Cerebellar cortex (tissue), 1 donor: Measurements from ENCODE around the gene MRPL12.
"Not testable (repeated sequence)": the region's sequence is repeated elsewhere in the genome, so short reads cannot be mapped to it uniquely, and the experiment has no call there.

Experiments
- DNase-seq: peaks from one replicate; pipeline ENCODE4 v3.0.0-alpha.2; 2015; ENCODE audit warnings: low spot score

The MRPL12 gene

DNA sequence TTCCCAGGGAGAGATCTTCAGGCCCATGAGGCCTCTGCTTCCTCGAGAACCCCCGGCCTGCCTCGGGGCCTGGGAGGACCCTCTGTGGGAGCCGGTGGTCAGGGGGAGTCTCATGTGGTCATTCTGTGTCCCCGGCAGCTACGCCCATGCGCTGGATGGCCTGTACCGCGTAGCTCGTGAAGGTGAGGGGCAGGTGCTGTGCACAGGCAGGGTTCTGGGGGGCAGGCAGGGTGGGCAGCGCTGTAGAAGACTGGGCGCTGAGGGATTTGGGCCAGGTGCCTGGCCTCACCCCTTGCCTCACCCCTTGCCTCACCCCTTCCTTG lies 13.5 kb downstream of the MRPL12 start:
- DNase-seq, result no peak

DNA sequence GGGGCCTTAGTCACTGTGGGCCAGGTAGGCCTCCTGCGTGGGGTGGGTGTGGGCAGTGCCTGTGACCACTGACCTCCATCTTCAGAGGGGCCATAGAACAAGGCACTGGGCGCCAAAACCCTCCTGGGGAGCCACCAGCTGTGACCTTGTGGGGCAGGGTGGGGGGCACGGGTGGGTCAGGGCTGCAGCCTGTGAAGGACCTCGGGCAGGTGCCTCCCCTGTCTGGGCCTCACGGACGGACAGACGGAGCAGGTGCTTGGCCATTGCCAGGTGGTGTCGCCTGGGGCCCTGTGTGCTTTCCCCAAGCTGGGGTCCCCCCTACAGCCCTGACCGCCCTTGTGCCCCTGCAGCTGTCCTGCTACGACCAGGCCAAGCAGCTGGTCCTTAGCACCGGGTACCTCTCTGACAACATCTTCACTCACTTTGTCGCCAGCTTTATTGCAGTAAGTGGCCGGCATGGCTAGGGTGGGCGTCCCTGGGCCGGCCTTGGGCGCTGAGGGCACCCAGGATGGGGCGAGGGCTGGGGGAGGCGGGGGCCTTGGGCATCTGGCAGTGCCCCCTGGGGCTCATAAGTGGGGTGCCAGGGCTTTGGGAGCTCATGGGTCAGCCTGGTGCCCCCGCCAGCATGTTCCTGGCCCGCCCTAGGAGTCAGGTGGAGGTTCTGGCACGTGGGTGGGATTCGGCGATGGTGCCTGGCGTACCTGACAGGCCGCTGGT lies 14.0 kb downstream of the MRPL12 start:
- no peak for DNase-seq

DNA sequence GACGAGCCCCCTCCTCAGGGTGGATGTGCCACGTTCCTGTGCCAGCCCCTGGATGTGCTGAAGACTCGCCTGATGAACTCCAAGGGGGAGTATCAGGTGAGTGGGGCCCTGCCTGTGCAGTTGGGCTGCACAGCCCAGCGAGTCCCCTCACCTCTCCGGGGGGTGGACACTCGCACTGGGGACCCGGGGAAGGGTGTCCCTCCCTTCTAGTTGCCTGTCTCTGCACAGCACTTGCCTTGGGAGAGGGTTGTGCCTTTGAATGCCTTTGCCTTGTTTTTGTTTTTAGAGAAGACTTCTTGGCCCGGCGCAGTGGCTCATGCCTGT lies 14.6 kb downstream of the MRPL12 start:
- DNase-seq, result no peak

DNA sequence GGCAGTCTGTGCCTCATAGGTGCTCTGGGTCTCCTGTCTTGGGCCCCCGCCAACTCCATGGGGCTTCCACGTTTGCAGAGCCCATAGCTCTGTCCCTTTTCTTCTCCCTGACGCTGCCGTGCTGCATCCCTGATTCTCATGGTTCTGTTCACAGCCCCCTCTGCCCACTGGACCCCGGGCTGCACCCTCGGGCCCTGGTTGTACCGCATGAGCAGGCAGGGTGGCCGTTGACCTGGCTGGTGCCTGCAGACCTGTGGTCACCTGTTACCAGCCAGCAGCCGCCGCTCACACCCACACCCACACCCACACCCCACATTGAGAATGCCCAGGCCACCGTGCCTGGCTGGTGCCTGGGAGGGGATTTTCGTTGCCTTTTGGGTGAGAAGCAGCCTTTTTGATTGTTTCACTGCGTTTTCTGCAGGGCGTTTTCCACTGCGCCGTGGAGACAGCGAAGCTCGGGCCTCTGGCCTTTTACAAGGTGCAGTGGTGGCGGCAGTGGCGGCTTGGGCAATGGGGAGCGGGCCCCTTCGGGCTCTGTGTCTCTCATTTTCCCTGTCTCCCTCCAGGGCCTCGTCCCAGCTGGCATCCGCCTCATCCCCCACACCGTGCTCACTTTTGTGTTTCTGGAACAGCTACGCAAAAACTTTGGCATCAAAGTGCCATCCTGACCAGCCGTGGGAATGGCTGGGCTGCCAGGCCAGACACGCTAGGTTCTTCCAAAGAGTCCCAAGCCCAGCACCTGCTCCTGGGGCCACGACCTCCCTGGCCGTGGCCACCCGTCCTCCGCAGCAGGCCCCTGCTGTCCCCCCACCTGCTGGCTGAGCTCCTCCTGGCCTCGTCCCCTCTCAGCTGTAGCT lies 16.5 kb downstream of the MRPL12 start:
- DNase-seq, result no peak

DNA sequence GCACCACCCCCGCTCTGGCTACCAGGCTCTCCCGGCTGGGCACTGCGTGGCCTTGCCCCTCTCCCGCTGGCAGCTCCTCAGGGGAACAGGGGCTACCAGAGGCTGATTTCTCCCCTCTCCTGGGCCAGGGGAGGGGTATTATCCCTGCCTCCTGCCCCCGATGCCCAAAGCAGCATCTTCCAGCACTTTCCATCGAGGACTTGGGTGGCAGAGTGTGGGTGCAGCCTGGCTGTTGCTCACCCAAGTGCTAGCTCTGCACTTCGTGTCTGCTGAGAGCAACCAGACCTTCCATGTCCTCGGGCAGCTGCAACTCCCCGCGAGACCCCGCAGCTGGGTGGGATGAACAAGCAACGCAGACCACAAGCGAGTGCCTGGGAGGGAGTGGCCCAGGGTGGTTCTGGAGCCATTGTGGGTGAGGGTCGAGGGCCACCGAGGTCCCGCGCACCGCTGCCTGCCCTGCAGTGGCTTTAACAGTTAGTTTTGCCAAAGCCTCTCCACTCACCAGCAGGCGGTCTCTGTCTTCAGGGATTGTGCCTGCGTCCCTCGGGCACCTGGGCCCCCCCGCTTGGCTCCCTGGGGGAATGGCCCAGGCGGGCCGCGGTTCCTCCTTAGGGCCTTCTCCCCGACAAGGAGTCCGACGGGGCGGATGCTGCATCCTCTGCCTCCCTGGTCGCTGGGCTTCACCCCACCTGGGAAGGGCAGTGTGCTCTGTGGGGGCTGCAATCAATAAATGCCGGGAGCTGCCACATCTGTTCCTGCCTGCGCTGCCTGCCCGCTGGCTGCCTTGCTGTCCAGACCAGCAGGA lies 17.3 kb downstream of the MRPL12 start:
- no peak for DNase-seq

DNA sequence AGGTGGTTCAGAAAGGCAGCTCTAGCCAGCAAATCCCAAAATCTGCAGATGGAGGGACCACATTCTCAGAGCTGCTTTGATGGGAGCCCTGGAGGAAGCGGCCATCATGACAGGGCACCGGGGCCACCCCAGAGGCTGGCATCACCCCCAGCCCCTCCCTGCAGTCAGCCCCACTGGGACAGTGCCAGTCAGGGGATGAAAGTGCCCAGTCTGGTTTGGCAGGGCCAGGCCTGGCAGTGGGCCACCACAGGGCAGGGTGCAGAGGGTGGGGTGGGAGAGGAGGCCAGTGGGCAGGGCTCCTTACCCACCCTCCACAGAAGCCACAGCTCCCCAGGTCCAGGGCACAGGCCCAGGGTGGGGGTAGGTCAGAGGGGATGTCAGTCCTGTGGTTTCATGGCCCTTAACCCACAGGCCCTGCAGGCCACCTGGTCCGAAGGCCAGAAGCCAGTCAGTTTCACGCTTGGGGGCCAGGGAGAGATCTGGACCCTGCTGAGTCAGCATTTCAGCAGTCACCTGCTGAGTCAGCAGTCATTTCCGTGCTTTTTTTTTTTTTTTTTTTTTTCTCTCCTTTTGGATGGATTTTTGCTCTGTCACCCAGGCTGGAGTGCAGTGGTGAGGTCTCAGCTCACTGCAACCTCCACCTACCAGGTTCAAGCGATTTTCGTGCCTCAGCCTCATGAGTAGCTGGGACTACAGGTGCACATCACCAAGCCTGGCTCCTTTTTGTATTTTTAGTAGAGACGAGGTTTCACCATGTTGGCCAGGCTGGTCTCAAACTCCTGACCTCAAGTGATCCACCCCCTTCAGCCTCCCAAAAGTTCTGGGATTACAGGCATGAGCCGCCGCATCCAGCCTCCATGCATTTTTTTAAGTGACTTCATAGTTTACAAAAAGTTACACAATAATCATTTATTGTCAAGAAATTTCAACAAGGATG lies 19.3 kb downstream of the MRPL12 start:
- DNase-seq, result no peak

DNA sequence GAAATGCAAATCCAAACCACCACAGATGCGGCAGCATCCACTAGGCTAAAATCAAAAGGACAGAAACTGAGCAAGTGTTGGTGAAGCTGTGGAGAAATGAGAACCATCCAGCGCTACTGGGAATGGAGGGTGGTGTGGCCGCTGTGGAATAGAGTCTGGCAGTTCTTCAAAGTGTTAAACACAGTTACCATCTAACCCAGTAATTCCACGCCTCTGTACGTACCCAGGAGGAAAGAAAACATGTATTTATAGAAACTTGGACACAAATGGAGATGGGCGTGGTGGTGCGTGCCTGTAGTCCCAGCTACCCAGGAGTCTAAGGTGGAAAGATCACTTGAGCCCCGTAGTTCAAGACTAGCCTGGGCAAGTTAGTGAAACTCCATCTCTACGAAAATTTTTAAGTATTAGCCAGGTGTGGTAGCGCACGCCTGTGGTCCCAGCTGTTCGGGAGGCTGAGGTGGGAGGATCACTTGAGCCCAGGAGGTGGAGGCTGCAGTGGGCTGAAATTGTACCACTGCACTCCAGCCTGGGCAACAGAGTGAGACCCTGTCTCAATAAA lies 20.6 kb downstream of the MRPL12 start:
- DNase-seq, result no peak

DNA sequence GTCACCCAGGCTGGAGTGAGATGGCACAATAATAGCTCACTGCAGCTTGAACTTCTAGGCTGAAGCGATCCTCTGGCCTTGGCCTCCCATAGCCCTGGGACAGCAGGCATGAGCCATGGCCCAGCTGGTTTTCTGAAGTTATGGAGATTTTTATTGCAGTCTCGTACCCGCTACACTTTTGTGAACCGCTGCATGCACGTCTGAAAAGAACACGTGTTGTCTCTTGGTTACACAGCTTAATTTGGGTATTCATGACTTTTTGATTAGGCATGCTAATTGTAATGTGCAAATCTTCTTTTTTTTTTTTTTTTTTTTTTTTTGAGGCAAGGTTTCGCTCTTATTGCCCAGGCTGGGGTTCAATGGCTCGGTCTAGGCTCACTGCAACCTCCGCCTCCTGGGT lies 22.3 kb downstream of the MRPL12 start:
- no peak for DNase-seq

DNA sequence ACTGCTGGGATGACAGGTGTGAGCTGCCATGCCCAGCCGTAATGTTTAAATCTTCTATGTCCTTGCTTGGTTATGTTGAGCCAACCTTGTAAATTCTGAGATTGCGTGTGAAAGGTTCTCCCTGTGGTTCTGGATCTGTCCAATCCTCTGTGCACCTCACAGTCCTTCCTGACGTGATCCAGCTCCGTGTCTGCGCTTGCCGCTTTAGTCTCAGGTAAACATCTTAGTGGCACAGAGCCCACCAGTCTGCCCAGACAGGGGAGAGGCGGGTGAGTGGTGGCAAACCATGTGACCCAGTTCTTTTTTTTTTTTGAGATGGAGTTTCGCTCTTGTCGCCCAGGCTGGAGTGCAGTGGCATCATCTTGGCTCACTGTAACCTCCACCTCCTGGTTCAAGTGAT lies 22.8 kb downstream of the MRPL12 start:
- no peak for DNase-seq

DNA sequence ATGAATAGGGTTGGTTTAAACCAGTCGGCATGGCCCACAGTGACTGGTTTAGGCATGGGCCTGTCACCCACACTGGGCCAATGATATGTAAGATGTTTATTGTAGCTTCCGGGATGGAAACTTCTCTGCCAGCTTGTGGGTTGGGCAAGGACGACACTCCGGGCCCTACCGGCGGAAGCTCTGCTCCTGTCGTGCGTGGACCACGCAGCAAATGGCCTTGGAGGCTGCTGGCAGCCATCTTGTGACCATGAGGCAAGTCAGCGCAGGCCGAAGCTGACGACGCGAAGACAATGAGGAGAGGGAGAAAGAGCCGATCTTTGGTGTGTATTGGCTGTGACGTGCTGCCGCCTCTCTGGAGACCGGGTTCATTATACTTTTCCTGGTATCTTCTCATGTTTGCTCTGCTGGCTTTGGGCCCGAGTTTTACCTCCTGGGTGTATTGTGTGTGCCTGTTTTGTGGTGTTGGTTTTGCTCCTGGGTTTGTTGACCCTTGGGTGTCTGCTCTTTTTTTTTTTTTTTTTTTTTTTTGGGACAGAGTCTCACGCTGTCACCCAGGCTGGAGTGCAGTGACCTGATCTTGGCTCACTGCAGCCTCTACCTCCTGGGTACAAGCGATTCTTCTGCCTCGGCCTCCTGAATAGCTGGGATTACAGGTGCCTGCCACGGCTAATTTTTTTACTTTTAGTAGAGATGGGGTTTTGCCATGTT lies 24.3 kb downstream of the MRPL12 start:
- no peak for DNase-seq

DNA sequence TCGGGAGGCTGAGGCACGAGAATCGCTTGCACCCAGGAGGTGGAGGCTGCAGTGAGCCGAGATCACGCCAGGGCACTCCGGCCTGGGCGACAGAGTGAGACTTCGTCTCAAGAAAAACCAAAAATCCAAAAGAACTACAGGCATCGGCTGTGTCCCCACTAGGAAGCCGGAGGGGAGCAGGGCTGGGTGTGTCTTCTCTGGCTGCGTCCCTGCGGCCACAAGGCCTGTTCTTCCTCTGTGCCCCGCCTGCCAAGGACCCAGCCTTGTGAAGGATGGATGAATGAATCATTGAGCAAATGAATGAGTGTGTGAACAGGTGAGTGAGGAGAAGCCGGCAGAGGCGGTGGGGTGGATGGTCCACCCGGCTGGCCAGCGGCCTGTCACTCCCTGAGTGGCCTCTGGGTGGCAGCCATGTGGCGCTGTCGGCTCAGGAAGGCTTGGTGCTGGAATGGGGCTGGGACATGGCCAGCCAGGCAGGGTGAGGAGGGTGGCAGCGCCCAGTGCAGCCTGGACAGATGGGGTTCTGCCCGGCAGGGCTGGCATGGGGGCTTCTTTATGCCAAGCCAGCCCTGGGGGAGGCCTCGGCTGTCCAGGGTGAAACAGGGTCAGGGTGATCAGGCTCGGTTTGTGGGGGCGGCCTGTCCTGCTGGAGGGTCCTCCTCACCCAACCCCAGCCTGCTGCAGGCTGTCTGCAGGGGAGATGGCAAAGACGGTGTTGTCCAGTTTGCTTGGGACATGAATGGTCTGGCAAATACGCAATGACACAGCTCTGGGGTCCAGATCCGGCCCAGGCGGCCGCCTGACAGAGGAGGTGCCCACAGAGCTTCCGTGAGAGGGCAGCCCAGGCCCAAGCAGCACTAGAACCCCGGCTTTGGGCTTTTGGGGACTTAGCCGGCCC lies 30.6 kb downstream of the MRPL12 start:
- peak; percentile 86 for DNase-seq

DNA sequence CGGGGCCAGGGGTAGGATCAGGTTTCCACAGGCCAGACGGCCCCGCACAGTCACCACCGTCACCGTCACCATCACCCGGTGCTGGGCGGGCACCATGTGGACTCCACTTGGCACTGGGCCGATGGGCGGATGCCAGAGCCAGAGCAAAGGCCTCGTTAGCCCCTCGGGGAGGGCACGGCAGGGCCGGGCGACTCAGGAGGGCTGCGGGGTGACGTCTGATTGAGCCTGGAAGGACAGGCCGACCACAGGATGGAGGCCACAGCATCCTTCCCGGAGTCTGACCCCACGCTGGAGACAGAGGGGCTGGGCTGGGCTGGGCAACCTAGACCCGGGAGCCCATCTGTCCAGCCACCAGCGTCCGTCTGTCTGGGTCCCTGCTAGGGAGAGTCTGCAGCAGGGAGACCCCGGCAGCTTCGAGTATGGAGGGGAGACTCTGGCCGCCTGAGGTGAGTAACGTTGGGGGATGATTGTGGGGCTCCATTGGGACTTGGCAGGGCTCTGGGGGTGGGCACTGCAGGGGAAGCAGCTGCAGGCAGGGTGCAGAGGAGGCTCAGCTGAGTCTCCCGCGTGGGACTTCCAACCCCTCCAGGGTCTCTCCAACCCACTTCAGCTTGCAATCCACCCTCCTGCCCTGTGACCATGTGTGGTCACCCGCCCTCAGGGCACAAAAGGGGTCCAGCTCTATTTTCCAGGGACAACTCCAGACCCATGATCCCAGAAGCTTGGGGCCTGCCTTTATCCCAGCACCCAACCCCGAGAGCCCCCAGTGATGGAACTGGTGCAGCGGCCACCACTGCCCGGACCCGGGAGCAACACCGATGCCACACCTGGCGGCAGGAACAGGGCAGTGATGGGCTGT lies 31.5 kb downstream of the MRPL12 start:
- no peak for DNase-seq

DNA sequence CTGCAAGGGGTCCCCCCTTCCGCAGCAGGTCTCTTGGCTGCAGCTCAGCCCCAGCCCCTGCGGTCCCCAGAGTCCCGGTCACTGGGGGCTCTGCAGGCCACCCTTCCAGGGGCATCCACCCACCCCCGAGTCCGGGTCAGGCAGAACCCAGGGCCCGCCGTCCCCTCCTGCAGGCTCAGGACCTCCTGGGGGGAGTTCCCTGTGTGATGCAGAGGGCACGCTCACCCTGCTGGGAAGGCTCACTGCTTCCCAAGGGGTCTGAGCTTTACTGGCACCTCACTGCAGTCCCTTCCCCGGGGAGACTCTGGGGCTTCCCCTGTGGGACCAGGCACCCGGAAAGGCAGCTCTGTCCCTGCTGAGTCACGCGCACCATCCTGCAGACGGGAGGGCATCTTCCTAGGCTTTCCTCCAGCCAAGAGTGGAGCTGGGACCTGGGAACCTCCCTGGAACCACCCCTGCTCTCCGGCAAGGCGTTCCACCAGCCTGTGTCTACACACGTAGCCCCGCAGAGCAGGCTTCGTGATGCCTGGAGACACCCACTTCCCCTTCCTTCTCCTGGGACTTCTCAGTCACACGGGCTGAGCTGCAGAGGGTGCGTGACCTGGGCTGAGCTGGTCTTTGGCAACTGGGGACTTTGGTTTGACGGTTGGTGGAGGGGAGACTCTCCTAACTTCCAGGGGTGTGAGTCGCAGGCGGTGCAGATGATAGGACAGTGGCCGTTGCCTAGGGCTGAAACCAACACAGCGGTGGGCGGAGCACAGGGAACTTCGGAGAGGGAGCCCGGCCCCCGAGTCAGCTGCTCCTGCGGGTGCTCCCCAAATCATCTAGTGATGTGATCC lies 32.3 kb downstream of the MRPL12 start:
- DNase-seq, result no peak

DNA sequence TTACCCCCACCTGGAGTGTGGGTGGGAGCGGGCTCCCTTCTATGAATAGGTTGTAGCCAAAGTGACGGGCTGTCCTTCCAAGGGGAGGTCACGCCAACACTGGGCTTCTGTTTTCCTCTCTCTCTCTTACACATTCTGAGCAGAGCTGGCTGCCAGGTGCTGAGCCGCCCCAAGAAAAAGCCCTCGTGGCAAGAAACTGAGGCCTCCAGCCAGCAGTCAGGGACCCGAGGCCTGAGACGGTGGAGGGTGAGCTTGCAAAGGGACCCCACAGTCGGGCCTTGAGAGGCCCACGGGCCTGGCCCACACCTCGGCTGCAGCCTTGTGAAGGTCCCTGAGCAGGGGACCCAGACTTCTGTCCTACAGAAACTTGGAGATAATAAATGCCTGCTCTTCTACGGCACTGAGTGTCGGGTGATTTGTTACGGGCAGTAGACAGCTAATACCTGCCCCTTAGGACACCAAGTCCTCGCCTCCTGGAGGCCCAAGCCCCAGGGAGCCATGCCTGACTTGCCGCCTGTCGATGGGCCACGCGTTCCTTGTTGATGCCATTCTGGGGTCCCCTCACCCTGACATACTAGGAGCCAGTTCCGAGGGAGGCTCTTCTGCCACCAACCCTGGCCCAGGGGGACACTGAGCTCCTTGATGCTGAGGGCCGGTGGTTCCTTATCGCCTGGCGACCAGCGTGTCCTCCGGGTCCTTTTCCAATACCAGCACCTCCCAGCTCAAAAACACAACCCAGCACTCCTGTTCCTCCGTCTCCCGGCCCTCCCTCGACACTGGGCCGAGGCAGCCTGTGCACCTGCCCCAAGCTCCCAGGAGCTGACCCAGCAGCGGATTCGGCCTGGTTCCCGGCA lies 35.0 kb downstream of the MRPL12 start:
- no peak for DNase-seq

DNA sequence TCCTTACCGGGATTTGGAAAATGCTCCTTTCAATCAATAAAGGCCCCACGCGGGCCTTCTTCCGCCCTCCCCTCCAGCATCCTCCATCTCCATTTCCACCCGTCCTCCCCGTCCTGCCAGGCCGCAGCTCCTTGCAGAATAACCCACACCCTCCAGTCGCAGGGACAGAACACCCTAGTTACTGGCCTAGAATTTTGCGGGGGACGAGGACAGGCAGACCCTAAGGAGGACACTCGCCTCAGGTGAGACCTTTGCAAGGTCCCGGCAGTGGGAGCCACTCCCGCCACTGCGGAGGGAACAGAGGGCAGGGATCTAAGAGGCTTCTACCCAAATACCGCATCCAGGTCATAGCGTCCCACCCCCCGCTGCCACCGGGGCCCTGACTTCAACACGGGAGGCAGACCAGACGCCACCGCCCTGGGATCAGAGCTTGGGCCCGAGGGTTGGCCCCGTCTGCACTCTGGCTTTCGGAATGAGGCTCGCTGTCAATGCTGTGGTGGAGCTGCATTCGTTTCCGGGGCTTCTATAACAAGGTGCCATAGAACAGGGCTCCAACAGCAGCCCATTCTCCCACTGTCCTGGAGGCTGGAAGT lies 35.7 kb downstream of the MRPL12 start:
- no peak for DNase-seq

DNA sequence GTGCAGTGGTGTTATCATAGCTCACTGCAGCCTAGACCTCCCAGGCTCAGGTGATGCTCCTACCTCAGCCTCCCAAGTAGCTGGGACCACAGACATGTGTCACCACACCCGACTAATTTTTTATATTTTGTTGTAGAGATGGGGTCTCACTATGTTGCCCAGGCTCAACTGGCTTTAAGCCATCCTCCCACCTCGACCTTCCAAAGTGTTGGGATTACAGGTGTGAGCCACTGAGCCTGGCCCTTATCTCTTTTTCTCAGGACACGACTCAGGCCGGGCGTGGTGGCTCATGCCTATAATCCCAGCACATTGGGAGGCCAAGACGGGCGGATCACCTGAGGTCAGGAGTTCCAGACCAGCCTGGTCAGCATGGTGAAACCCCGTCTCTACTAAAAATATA lies 36.4 kb downstream of the MRPL12 start:
- DNase-seq, result not testable (repeated sequence)
